Keratinocyte (primary cell): Measurements from ENCODE around the gene RPL41. TPM values are rescaled to one million over a fixed set of nuclear protein-coding genes. Genes with fewer than 3 reads are reported as not detected.

Source experiments
- DNase-seq: peaks from one replicate; pipeline ENCODE4 v3.0.0-alpha.2; 2011; ENCODE audit warnings: low read depth, missing footprints, low spot score
- FAIRE-seq: peaks from 2 replicates; lab custom pipeline; 2011; peaks lifted over from hg19 to GRCh38; lab: Jason Lieb, UNC
- H2AFZ ChIP-seq: 2 replicates; pipeline ENCODE4 v1.6.0; 2012; ENCODE audit warnings: low read length, control low read depth, inconsistent platforms; ENCODE audit not compliant: control insufficient read depth
- H3K27ac ChIP-seq: 2 replicates; pipeline ENCODE4 v1.5.1; 2011; ENCODE audit warnings: low read length; ENCODE audit not compliant: control insufficient read depth, insufficient read depth
- H3K27me3 ChIP-seq: 3 replicates; pipeline ENCODE4 v1.6.0; 2011; ENCODE audit warnings: low read length; ENCODE audit not compliant: control insufficient read depth, insufficient read depth; ENCODE audit errors: extremely low read depth
- H3K36me3 ChIP-seq, 2 experiments: 2 replicates in 1 of 2; 3 replicates in 1 of 2; pipeline ENCODE4 v1.5.1; 2011; ENCODE audit warnings: low read length in 2 of 2, mild to moderate bottlenecking in 1 of 2; ENCODE audit not compliant: control insufficient read depth in 2 of 2, insufficient read depth in 2 of 2; ENCODE audit errors: extremely low read depth in 1 of 2
- H3K4me1 ChIP-seq: 3 replicates; pipeline ENCODE4 v1.5.1; 2011; ENCODE audit warnings: low read length; ENCODE audit not compliant: control insufficient read depth, insufficient read depth; ENCODE audit errors: extremely low read depth
- H3K4me2 ChIP-seq: 3 replicates; pipeline ENCODE4 v1.6.0; 2011; ENCODE audit warnings: low read depth, low read length; ENCODE audit not compliant: control insufficient read depth, insufficient read depth; ENCODE audit errors: extremely low read depth
- H3K4me3 ChIP-seq, 3 experiments: fragments of 200-600 bp in 1 of 3; sonication (generic) in 1 of 3; 2 replicates in 2 of 3; 3 replicates in 1 of 3; pipeline ENCODE4 v1.5.1; 2011 to 2016; ENCODE audit warnings: low read length in 3 of 3, mild to moderate bottlenecking in 3 of 3, control low read depth in 2 of 3, inconsistent platforms in 1 of 3, low read depth in 1 of 3, mixed read lengths in 1 of 3, mixed run types in 1 of 3, moderate library complexity in 1 of 3; ENCODE audit not compliant: control insufficient read depth in 2 of 3, insufficient read depth in 2 of 3; ENCODE audit errors: extremely low read depth in 1 of 3
- H3K79me2 ChIP-seq: 2 replicates; pipeline ENCODE4 v1.6.0; 2012; ENCODE audit warnings: low read length; ENCODE audit not compliant: control insufficient read depth, insufficient read depth
- H3K9ac ChIP-seq: 3 replicates; pipeline ENCODE4 v1.6.0; 2011; ENCODE audit warnings: low read length; ENCODE audit not compliant: control insufficient read depth, insufficient read depth; ENCODE audit errors: extremely low read depth
- H3K9me1 ChIP-seq: 3 replicates; pipeline ENCODE4 v1.6.0; 2011; ENCODE audit warnings: low read length; ENCODE audit not compliant: control insufficient read depth, insufficient read depth; ENCODE audit errors: extremely low read depth
- H3K9me3 ChIP-seq: 2 replicates; pipeline ENCODE4 v1.5.1; 2012; ENCODE audit warnings: low read depth, low read length; ENCODE audit not compliant: control insufficient read depth
- H4K20me1 ChIP-seq: 3 replicates; pipeline ENCODE4 v1.6.0; 2011; ENCODE audit warnings: low read length; ENCODE audit not compliant: control insufficient read depth, insufficient read depth; ENCODE audit errors: extremely low read depth
- CTCF ChIP-seq, 3 experiments: IDR thresholded peaks in 1 of 3; conservative IDR thresholded peaks in 1 of 3; optimal IDR thresholded peaks in 1 of 3; 2 replicates in 2 of 3; 3 replicates in 1 of 3; pipeline versions ENCODE3 to v1.5.1; 2011; ENCODE audit warnings: low read length in 3 of 3, mild to moderate bottlenecking in 3 of 3, moderate library complexity in 2 of 3, control low read depth in 1 of 3, inconsistent platforms in 1 of 3; ENCODE audit not compliant: insufficient read depth in 2 of 3; ENCODE audit errors: extremely low read depth in 1 of 3
- EZH2 ChIP-seq: IDR thresholded peaks from one replicate; pipeline ENCODE4 v1.6.1; 2012; ENCODE audit warnings: inconsistent platforms, mild to moderate bottlenecking, low read length, moderate library complexity
- dilution Hi-C: fragments of 300-500 bp; cut with MboI; formaldehyde crosslinking; loops from one replicate; pipeline ENCODE4 v1.7.0; 2020; ENCODE audit warnings: low sequenced_read_pairs; ENCODE audit not compliant: extremely low pct_ligation_motif_present
- polyA plus RNA-seq, 5 experiments: library from polyadenylated mRNA; depleted of rRNA in 3 of 5; stranded (reverse) in 3 of 5; stranded (forward) in 1 of 5; unstranded in 1 of 5; fragments of >200 nt; gene quantifications; 1 replicate in 1 of 5; 2 replicates in 3 of 5; 3 replicates in 1 of 5; pipeline versions ENCODE4 v1.2.1 to v1.2.3, GENCODE V29; 2011 to 2012; ENCODE audit warnings: missing spikeins in 2 of 5, low read depth in 1 of 5, low replicate concordance in 1 of 5

Gene RPL41
- polyA plus RNA-seq, 1 donor (not counting 4 experiments of a cell fraction or from before 2014, with no cell fraction given) = 10,481 TPM

- Histone ChIP-seq H3K36me3 (peaks cover 4 to 15% of the 10 kb centered on the region in 2 experiments), H3K4me2 (no peak overlapping the region), H3K9me1 (no peaks in the 10 kb centered on the region), H3K79me2 (peaks cover 4% of the 10 kb centered on the region), H3K27ac (no peak overlapping the region), H2AFZ (no peak overlapping the region), H3K9ac (no peak overlapping the region), H3K27me3 (no peaks in the 10 kb centered on the region), H4K20me1 (no peaks in the 10 kb centered on the region), H3K4me3 (no peak overlapping the region), H3K9me3 (no peaks in the 10 kb centered on the region), H3K4me1 (peaks cover 12% of the 10 kb centered on the region)
- dilution Hi-C loops = no loop called here
- FAIRE-seq (no peak), DNase-seq (no peak)
- no peak for TF ChIP-seq EZH2
- no peak for TF ChIP-seq CTCF (optimal IDR thresholded peaks at IDR 0.05 in 1 of 3, IDR thresholded peaks at IDR 0.05 in 1 of 3, conservative IDR thresholded peaks at IDR 0.05 in 1 of 3; ENCODE audit: extremely low read depth in 1 of 3, insufficient read depth in 2 of 3, low read length in 3 of 3)
These were observed 16.6 kb upstream of the RPL41 start for GRCh38 chr12:56099787-56100186.

- H3K27ac ChIP-seq = no peak overlapping the region
- no peak overlapping the region for H2AFZ ChIP-seq
- no peak for DNase-seq
- peaks cover 14% of the 10 kb centered on the region for H3K4me1 ChIP-seq
- dilution Hi-C loops = no loop called here
- no peak for TF ChIP-seq CTCF (optimal IDR thresholded peaks at IDR 0.05 in 1 of 3, IDR thresholded peaks at IDR 0.05 in 1 of 3, conservative IDR thresholded peaks at IDR 0.05 in 1 of 3; ENCODE audit: extremely low read depth in 1 of 3, insufficient read depth in 2 of 3, low read length in 3 of 3)
- no peak for TF ChIP-seq EZH2
- H3K36me3 ChIP-seq = peaks cover 5 to 14% of the 10 kb centered on the region in 2 experiments
- peaks cover under 1% of the 10 kb centered on the region for H4K20me1 ChIP-seq
- no peak overlapping the region for H3K9ac ChIP-seq
- FAIRE-seq = no peak
- no peak overlapping the region for H3K4me3 ChIP-seq
- H3K27me3 ChIP-seq = no peaks in the 10 kb centered on the region
- H3K4me2 ChIP-seq = no peak overlapping the region
- H3K9me3 ChIP-seq = no peaks in the 10 kb centered on the region
- peaks cover 17% of the 10 kb centered on the region for H3K79me2 ChIP-seq
- no peaks in the 10 kb centered on the region for H3K9me1 ChIP-seq
These were observed 15.4 kb upstream of the RPL41 start for GRCh38 chr12:56101045-56101444.
